Cardiac muscle cell (in vitro differentiated cells and primary cell): ENCODE measurements around the gene CALCB. TPM values are rescaled to one million over a fixed set of nuclear protein-coding genes. Genes with fewer than 3 reads are reported as not detected.
A peak's percentile ranks its signal among the peaks of the same experiment; 100 is the strongest.

Experiments used
- DNase-seq, 2 donors: peaks; one replicate each; pipeline versions ENCODE4 v3.0.0 to v3.0.0-alpha.2; 2010 to 2017; ENCODE audit warnings: low read depth in 1 of 2, low spot score in 1 of 2
- H3K27ac ChIP-seq: fragments of 200-600 bp; sonication (generic); 2 replicates; pipeline ENCODE4 v1.5.1; 2016
- H3K27me3 ChIP-seq: fragments of 200-600 bp; sonication (generic); 2 replicates; pipeline ENCODE4 v1.6.0; 2016; ENCODE audit warnings: control low read depth
- H3K36me3 ChIP-seq: fragments of 200-600 bp; sonication (generic); 2 replicates; pipeline ENCODE4 v1.5.1; 2016; ENCODE audit warnings: control low read depth
- H3K4me1 ChIP-seq: fragments of 200-600 bp; sonication (generic); 2 replicates; pipeline ENCODE4 v1.8.1; 2017; ENCODE audit warnings: low read depth, mild to moderate bottlenecking, mixed run types
- H3K4me3 ChIP-seq: fragments of 200-600 bp; sonication (generic); 2 replicates; pipeline ENCODE4 v1.5.1; 2016; ENCODE audit warnings: mild to moderate bottlenecking
- H3K9me3 ChIP-seq: fragments of 200-600 bp; sonication (generic); 2 replicates; pipeline ENCODE4 v1.5.1; 2017; ENCODE audit warnings: low read depth, mild to moderate bottlenecking, control low read depth
- polyA plus RNA-seq: library from polyadenylated mRNA; unstranded; fragments of >200 nt; fragmentation: Nextera tagmentation; extraction: Ambion mirVana; gene quantifications from 2 replicates; pipeline ENCODE4 v1.2.1, GENCODE V29; 2016
- total RNA-seq: library from RNA; depleted of rRNA; stranded (reverse); fragments of >200 nt; gene quantifications from 2 replicates; pipeline ENCODE4 v1.2.3, GENCODE V29; 2016
- TF ChIP-seq, protein P1 (sequence below): IDR thresholded peaks from 2 replicates; pipeline ENCODE4 v1.5.1; 2012; ENCODE audit warnings: low read depth, mild to moderate bottlenecking, low read length

CALCB gene
- total and polyA plus RNA-seq, 2 experiments from 2014 or later: 0.81 TPM; not detected in 1

DNA sequence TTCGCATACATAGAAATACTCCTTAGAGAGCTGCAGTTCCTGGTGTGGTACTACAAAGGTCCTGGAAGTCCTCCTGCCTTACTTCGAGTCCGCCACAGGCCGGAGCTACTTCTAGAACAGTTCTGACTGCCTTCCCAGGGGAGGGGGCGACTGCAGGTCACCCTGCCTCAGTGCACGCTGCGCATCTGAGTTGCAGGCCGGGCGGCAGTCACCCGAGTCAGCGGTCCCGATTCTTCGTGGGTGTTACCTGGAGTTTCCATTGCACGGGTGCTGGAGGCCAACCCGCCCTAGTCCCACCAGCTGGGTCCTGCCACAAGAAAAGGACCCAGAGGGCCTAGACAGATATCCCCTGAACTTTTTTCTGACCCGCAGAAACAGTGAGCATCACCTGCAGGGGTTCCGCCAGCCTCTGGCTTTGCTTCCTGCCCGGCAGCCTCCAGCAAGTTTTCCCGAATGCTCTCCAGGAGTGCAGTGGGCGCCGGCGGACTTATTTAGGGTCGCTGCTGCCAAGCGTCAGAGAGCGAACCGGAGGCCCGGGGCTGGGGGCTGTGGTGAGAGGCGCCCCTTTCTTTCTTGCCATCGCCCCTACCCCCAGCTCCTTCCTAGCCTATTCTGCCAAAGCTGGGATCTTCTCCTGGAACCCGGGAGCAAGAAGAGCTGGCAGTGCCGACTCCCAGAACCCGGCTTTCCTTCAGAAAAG is 1.7 kb upstream of the CALCB start:
- Histone ChIP-seq H3K4me3 (no peak overlapping the region), H3K36me3 (no peaks in the 10 kb centered on the region), H3K27me3 (peaks cover 44% of the 10 kb centered on the region), H3K27ac (no peak overlapping the region), H3K9me3 (no peaks in the 10 kb centered on the region), H3K4me1 (no peaks in the 10 kb centered on the region)
- DNase-seq: no peak
- TF ChIP-seq, protein P1, sequence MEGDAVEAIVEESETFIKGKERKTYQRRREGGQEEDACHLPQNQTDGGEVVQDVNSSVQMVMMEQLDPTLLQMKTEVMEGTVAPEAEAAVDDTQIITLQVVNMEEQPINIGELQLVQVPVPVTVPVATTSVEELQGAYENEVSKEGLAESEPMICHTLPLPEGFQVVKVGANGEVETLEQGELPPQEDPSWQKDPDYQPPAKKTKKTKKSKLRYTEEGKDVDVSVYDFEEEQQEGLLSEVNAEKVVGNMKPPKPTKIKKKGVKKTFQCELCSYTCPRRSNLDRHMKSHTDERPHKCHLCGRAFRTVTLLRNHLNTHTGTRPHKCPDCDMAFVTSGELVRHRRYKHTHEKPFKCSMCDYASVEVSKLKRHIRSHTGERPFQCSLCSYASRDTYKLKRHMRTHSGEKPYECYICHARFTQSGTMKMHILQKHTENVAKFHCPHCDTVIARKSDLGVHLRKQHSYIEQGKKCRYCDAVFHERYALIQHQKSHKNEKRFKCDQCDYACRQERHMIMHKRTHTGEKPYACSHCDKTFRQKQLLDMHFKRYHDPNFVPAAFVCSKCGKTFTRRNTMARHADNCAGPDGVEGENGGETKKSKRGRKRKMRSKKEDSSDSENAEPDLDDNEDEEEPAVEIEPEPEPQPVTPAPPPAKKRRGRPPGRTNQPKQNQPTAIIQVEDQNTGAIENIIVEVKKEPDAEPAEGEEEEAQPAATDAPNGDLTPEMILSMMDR: no peak

DNA sequence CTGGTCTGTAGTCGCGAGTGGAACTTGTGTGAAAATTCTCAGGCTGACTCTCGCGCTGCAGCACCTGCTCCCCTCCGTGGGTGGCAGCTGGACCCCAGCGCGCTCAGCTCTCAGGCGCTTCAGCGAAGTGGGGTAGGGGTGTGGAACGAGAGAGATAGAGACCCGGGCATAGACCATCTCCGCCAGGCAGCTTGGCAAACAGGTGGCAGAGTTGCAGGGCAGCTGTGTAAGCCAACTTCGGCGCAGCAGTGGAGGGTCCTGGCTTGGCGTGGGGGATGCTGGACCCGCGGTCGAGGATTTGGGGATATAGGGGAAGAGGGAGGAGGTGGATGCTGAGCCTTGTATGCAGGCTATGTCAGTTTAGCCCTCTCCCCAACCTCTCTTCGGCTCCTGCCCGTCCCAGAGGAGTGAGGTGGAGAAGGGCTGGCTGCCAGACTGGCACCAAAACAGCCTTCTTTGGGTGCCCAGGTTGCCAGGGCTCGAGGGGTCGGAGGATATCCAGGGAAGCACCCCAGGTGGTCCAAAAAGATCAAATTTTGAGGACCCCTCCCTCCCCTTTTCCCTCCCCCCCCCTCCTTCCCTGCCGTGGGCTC is 746 bp upstream of the CALCB start:
- no peaks in the 10 kb centered on the region for H3K9me3 ChIP-seq
- H3K4me1 ChIP-seq: no peaks in the 10 kb centered on the region
- DNase-seq: no peak
- H3K4me3 ChIP-seq: peak overlapping the region; percentile 24
- TF ChIP-seq, protein P1: no peak
- H3K27me3 ChIP-seq: peaks cover 44% of the 10 kb centered on the region
- H3K27ac ChIP-seq: no peak overlapping the region
- no peaks in the 10 kb centered on the region for H3K36me3 ChIP-seq

DNA sequence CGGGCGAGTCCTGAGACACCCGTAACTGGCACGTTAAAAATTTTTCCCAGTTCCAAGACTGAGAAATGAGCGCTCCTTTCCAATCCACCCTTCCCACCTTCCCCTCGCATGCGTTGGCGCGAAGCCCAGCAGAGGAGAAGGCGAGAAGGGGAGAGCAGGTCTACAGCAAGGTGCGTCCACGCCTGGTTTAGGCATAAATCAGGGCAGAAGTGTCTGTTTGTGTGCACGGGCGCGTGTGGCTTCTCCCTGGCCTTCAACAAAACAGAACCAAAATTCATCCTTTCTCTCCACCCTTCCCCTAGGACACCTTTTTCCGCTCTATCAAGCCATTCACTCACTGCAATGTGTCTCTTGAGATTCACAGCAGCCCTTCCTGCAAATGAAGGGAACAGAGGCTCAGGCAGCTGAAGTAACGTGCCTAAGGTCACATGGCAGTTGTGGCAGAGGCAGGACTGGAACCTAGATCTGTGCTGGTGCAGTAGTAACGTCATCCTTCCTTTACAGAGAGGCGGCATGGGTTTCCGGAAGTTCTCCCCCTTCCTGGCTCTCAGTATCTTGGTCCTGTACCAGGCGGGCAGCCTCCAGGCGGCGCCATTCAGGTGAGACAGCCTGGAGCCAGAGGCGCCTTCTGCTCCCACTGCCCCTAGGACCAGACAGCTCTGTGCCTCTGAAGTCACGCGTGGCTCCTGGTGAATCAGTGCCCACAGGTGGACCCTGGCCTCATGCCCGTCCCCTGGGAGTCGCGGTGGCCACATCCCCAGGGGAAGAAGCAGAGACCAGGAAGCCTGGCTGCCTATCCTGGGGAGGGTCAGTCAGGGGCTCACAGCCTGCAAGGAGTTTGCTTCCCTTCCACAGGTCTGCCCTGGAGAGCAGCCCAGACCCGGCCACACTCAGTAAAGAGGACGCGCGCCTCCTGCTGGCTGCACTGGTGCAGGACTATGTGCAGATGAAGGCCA is 1.1 kb downstream of the CALCB start:
- no peak overlapping the region for H3K27ac ChIP-seq
- TF ChIP-seq, protein P1: peak; percentile 78
- no peaks in the 10 kb centered on the region for H3K9me3 ChIP-seq
- no peaks in the 10 kb centered on the region for H3K4me1 ChIP-seq
- H3K4me3 ChIP-seq: peak overlapping the region; percentile 24
- H3K36me3 ChIP-seq: no peaks in the 10 kb centered on the region
- DNase-seq: peak; percentile 77 to 92
- peaks cover 44% of the 10 kb centered on the region for H3K27me3 ChIP-seq

DNA sequence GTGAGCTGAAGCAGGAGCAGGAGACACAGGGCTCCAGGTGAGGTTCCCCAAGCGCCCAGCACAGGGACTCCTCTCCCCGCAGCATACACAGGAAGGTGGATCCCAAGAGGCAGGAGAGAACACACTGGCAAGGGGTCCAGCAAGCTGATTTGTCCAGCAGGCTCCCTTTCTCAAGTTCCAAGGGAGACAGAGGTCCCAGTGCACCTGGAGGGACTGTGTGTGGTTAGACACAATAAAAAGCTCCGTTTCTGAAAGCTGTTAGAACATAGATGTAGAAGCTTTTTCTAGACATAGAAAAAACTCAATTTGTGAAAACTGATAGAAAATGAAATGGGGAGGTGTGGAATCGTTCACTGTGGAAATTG is 1.8 kb downstream of the CALCB start:
- Histone ChIP-seq H3K27me3 (peaks cover 44% of the 10 kb centered on the region), H3K4me3 (no peak overlapping the region), H3K9me3 (no peaks in the 10 kb centered on the region), H3K4me1 (no peaks in the 10 kb centered on the region), H3K27ac (no peak overlapping the region), H3K36me3 (no peaks in the 10 kb centered on the region)
- DNase-seq: no peak
- TF ChIP-seq, protein P1: no peak

DNA sequence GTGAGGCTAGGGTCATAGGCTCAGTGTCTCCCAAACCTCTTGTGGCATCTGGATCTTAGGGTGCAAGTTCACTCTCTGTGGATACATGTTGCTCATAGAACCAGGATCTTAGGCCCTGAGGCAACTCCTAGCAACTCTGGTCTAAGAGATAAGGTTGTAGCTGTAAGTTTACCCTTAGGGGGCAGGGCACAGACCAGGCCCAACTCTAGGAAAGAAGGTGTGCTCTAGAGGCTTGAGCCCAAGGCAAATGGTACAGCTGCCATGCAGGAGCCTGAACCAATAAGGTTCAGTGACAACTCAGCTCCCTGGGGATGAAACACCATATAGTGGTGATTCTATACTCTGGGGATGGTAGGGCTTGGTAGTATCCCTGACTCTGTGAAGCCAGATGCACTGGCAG is 17.8 kb downstream of the CALCB start:
- Histone ChIP-seq H3K4me1 (no peaks in the 10 kb centered on the region), H3K27ac (no peak overlapping the region), H3K9me3 (no peaks in the 10 kb centered on the region), H3K36me3 (no peaks in the 10 kb centered on the region), H3K4me3 (no peak overlapping the region), H3K27me3 (no peaks in the 10 kb centered on the region)
- TF ChIP-seq, protein P1: no peak
- no peak for DNase-seq
